HG03520 (cell line): ENCODE results near the gene ARHGAP8.
"Not testable (repeated sequence)": the region's sequence is repeated elsewhere in the genome, so short reads cannot be mapped to it uniquely, and the experiment has no call there.

Experiments
- ATAC-seq: cut with Tn5 transposase; IDR thresholded peaks from one replicate; pipeline ENCODE4 v1.9.1; 2021; ENCODE audit warnings: mild to moderate bottlenecking, moderate library complexity; ENCODE audit not compliant: unreplicated experiment

Gene ARHGAP8

DNA sequence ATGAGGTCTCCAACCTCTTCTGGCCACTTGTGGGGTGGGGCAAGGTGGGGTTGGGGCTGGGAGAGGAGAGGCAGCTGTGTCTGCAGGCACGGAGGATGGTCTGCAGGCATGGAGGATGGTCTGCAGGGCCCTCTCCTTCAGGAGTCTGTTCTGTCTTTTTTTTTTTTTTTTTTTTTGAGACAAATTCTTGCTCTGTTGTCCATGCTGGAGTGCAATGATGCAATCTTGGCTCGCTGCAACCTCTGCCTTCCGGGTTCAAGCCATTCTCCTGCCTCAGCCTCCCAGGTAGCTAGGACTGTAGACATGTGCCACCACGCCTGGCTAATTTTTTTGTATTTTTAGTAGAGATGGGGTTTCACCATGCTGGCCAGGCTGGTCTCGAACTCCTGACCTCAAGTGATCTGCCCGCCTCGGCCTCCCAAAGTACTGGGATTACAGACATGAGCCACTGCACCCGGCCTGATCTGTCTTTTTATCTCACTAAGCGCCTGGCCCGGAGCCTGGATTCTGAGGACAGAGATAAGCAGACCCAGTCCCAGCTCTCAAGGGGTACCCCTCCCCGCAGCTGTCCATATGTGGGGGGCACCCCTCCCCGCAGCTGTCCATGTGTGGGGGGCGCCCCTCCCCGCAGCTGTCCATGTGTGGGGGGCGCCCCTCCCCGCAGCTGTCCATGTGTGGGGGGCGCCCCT is 47.7 kb downstream of the ARHGAP8 start:
- not testable (repeated sequence) for ATAC-seq

DNA sequence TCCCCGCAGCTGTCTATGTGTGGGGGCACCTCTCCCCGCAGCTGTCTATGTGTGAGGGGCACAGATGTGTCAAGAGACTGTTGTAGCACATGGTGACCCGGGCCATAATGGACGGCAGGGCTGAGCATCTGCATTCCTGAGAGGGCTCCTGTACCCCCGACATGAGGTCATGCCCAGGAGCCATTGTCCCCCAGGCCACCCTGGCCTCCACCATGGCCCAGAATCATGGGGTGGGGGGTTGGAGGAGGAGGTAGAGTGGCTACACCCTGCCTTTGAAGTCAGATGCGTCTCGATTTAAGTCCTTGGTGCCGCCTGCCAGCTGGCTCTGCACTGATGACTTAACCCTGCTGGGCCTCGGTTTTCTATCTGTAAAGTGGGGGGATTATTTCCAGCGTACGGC is 49.1 kb downstream of the ARHGAP8 start:
- no peak for ATAC-seq

DNA sequence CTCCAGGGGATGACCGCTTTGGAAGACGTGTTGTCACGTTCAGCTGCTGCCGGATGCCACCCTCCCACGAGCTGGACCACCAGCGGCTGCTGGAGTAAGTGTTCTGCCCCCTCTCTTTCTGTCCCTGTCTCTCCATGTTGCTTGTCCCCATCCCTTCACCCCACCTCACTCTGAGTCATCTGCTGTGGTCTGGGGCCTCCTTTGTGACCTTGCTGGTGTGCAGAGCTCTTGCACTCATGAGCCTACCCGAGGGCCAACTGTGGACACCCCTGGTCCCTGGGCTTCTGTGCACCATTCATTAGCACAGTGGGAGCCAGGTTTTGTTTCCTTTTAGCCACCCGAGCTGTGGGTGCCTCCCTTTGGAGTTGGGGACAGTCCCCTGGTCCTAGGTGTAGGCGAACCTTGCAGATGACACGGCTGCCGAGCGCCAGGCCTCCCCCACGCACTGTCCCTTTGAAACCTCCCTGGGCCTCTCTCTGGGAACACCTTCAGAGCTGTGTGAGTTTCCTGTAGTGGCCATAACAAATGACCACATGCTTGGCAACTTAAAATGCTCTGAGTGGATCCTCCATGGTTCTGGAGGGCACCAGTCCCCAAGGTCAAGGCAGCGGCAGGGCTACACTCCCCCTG is 49.8 kb downstream of the ARHGAP8 start:
- no peak for ATAC-seq

DNA sequence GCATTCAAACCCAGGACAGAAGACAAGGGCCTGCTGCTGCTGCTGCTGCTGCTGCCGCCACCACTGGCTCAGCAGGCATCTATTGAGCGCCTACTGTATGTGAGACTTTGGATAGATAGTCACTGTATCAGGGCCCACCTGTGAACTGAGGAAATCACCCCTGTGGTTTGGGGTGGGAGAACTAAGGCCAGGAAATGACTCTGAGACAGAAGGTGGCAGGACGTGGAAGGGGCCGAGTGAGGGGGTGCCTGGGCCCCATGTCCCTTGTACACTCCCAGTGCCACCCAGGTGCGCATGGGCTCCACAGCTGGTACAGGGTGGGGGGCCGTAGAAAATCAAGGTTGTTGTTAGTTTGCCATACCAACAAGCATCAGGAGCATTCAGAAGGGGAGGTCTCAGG is 50.6 kb downstream of the ARHGAP8 start:
- no peak for ATAC-seq

DNA sequence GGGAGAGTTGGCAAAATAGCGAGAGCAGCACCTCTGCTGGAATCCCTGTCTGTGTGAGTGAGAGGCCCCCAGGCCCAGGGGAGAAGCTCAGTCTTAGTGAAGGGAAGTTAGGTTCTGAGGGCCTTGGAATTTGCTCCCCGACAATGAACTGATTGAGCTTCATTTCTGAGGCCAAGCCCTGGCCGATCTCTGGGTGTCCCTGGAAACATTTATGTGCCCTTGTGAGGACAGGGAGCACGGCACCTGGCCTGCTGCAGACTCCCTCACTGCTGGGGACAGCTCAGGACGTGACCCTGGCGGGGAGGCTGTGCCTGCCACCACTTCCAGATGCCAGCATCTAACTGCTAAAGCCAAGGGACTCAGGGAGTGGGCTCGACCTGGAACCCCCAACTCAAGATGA is 52.0 kb downstream of the ARHGAP8 start:
- no peak for ATAC-seq

DNA sequence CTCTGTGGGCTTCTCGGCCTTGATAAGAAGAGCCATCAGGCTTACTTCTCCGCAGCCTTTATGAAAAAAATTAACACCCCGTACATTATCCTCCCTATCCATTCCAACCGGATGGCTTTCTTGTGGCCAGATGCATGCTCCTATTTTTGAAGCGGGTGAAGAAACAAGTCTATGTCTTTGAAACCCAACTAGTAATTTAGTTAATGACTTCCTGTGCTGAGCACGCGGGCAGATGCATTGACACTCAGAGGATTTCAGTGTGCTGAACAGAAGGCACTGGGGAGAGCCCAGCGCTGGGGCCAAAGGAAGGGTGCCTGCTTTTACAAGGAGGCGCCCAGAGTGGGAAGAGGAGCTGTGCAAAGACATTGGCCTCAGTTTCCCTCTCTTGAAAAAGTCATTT is 53.3 kb downstream of the ARHGAP8 start:
- ATAC-seq, result no peak

DNA sequence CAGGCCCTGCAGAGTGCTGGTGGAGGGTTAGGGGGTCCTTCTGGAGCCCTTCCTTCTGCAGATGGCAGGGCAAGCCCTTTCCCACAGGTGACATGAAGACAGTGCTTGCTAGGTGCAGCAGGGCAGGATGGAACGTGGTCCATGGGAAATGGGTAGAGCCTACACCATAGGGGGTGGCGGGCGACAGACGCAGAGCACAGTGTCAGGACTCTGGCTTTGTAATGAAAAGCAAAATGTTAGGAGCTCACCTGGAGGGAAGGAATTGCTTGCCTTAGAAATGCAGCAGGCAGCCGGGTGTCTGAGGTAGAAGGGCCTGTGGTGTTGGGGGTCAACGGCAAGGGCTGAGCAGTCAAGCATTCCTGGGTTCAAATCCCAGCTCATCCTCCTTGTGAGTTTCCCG is 54.9 kb downstream of the ARHGAP8 start:
- ATAC-seq, result no peak

DNA sequence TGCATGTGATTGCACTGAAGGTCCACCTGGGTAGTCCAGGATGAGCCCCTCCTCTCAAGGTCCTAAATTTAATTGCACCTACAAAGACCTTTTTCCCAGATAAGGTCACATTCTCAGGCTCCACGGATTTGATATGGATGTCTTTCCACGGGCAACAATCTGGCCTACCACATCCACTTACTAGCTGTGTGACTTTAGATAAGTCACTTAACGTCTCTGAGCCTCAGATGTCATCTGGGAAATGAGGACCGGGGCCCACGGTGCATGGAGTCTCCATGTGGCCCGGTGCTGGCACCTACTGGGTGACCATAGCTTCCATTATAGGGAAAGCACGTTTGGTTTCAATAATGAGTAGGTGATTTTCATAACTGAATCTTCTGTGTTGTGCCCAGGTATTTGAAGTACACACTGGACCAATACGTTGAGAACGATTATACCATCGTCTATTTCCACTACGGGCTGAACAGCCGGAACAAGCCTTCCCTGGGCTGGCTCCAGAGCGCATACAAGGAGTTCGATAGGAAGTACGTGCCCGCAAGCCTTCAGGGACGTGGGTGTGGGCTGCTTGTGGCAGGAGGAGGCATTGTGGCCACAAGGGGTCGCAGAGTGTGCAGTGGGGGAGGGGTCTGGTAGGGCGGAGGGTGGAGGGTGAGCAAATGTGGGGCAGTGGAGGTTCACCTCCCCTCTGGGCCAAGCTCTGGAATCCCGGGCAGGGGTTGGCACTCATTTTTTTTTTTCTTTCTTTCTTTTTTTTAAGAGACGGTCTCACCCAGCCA is 55.7 kb downstream of the ARHGAP8 start:
- ATAC-seq, result no peak

DNA sequence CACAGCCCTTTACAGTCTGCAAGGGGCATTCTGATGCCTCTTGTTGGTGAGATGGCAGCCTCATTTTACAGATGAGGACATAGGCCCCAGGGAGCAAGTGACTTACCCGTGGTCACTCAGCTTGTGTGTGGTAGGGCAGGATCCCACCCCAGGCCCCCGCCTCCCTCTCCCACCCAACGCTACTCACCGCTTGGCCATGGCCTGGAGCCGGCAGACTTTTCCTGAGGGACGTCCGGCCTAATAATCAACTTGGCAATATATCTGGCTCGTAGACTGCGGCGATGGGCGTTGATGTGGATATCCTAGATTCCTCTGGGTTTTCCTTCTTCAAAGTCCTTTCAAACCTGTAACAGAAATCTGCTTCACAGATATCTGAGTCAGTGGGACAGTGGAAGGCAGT is 57.1 kb downstream of the ARHGAP8 start:
- no peak for ATAC-seq

DNA sequence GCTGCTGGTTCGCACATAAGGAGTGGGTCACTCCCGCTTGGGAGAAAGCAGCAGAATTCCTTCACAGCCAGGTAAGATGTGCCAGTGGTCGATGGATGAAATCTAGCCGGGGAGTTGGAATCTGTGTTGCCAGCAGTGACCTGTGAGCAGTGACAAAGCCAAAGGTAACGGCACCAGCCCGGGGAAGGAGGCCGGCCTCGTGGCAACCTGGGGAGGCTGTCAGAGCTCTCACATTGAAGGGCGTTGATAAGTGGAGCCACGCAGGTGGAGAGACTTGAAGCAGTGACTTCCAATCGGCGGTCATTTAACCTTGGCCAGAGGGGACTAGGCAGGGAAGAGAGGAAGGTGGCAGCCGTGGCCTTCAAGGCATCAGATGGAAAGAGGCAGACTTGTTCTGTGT is 58.8 kb downstream of the ARHGAP8 start:
- no peak for ATAC-seq

DNA sequence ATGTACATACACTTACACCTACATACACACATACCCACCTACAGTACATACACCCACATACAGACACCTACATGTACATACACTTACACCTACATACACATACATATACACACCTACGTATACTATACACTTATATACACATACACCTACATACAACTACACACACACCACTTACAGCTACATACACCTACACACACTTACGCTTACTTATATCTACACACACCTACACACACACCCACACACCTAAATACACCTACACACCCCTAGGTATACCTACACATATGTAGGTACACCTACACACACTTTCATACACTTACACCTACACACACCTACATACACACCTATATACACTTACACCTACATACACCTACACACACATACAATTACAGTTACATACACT is 61.0 kb downstream of the ARHGAP8 start:
- no peak for ATAC-seq

DNA sequence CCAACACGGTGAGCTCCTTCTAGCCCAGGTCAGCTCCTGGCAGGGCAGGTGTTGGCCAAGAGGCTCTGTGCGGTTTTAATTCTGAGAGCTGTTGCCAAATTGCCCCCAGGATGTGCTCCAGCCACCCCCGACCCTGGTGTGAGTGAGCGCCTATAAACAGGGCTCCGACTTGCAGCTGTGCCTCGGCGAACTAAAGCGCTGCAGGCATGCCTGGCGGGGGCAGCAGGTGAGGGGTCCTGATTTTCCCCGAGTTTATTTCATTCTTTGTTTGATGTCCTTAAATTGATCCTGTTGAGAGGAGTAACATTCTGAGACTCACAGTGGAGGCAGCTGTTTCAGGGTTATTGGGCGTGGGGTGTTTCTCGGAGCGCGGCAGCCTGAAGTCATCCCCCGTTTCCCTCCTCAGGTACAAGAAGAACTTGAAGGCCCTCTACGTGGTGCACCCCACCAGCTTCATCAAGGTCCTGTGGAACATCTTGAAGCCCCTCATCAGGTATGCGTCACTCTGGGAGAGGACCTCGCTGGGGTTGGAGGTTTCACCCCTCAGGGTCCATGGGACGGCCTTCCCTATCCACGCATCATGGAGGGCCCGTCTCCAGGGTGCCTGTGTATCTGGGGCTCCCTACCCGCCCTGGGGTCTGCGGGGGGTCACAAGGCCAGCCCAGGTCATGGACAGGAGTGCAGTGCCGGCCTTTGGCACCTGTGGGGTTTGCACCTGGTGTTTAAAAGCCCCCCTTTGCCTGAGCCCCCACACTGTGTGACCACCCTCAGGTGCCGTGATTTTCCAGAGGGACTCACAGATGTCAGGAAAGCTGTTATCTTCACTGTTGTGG is 62.1 kb downstream of the ARHGAP8 start:
- ATAC-seq, result no peak

DNA sequence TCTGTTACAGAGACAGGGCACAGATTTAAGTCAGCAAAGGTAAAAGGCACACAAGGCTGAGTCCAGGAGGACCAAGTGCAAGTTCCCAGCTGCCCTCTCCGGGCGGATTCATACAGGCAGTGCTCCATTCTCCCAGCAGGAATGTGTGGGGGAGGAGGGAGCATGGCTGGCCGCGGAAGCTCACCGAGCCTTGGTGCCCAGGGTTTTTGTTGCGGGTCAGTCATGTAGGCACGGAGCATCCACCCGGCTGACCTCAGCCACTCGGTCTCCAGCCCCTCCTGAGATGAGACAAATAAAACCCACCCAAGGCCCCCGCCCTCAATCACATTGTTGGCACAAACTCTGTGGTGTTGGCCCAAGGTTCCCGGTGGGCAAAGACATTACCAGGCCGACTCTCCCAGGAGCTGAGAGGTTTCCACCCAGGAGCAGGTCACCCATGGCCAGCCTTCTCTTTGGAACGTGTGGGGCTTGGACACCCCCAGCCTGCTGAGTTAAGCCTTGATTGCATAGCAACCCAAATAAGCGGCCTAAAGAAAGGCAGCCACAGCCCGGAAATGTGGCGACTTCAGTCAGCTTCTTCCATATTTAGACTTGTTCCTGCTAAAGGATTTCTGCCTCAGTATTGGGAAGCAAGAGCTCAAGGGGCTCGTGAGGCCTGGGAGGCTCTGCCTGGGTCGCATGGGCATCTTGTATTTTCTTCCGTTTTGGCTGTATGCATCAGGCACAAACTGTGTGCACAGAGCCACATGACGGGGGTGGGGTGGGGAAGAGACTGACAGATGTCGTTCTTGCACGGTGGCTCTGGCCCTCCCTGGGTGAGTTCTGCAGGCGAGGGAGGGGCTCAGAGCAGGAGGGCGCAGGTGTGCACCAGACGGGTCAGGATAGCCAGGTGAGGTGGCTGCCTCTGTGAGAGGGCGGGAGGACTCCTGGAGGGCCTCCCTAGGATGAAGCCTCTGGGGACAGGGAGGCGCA is 63.0 kb downstream of the ARHGAP8 start:
- no peak for ATAC-seq

DNA sequence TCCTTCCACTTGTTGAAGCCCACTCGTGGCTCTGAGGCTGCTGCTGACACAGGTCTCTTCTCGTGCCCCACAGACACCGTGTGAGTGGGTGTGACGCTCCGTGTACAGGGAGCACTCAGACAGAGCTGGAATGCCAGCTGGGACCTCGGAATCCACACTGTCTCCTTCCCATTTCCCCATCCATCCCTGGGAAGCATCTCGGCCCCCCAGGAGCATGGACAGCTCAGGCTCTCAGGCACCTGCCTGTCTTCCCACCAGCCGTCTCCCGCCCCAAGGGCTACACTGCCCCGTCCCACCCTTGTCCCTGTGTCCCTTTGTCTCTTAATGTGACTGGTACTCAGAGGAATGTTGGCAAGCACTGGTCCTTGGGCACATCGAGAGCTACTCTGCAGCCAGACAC is 63.8 kb downstream of the ARHGAP8 start:
- no peak for ATAC-seq

DNA sequence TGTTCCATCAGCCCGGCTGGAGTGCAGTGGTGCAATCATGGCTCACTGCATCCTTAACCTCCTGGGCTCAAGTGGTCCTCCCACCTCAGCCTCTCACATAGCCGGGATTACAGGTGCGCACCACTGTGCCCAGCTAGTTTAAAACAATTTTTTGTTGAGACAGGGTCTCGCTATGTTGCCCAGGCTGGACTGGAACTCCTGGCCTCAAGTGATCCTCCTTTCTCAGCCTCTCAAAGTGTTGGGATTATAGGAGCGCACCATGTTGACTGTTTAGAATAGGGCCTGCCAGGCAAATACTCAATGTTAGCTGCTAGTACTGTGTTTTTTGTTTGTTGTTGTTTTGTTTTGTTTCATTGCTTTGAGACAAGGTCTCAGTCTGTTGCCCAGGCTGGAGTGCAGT is 66.4 kb downstream of the ARHGAP8 start:
- ATAC-seq, result no peak

DNA sequence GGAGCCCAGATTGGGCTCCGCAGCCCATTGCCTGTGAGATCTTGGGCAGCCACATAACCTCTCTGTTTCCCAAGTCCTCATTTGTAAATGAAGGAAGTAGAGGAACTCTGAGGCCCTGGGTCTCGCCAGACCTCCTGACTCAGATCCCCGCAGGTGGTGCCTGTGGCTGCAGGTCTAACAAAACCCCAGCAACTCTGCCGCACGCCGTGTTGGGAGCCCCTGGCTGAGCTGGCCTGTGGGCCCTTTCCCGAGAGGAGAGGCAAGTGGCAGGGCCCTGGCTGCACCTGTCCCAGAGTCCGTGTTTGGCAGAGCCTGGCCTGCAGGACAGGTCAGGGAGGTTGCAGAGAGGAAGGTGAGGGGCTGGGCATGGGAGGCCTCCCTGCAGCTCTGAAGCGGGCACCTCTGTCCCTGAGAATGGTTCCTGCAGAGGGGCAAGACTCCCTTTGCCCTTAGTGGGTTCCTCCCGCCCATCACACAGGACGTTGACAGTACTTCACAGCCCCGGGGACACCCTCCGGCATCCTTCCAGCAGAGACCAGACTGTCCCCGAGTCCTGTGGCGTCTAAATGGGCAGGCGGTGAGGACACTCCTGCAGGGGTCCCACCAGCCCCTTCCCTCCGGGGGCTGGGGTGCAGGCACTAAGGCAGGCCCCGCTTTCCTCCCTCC is 67.7 kb downstream of the ARHGAP8 start:
- no peak for ATAC-seq

DNA sequence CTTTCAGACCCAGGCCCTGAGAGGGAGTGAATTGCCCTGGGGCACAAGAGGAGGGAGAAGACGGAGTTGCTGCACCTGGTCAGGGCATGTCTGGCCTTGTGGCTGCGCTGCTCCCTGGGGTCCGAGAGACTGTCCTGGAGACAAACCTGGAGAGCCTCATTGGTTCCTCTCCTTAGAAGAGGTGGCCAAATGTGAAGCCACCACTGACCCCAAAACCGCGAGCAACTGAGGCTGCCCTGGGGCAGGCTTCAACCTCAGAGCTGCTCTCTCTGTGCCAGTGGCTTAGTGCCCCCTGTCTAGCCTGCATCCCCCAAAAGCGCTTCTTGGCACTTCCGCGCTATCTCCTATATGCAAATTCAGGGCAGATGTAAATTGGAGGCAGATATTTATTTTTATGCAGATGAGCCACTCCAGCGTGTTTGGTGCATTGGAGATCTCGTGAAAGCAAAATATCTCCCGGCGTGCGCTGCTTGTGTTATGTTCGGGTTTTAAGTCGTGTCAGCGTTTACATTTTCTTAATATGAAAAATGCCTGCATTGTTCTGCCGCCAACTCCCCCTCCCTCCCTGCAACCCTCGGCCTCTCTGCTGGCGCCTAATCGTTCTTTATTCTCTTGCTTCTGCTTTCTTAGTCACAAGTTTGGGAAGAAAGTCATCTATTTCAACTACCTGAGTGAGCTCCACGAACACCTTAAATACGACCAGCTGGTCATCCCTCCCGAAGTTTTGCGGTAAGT is 69.5 kb downstream of the ARHGAP8 start:
- no peak for ATAC-seq

DNA sequence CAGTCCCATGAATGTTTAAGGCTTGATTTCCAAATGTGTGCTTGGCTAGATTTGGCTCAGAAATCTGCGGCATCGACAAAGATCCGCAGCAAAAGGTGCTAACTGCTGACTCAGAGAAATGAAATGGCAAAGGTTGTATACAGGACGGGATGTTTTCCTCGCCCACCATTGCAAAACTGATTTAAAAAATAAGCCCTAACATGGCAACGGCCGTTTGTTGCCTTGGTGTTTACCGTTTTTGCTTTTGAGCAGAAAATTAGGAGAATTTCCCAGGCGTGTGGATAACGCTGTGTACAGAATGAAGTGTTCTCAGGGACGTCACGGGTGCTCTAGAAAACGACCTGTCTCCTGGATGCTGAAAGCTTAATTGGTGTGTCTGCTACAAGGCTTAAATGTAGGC is 70.2 kb downstream of the ARHGAP8 start:
- no peak for ATAC-seq

DNA sequence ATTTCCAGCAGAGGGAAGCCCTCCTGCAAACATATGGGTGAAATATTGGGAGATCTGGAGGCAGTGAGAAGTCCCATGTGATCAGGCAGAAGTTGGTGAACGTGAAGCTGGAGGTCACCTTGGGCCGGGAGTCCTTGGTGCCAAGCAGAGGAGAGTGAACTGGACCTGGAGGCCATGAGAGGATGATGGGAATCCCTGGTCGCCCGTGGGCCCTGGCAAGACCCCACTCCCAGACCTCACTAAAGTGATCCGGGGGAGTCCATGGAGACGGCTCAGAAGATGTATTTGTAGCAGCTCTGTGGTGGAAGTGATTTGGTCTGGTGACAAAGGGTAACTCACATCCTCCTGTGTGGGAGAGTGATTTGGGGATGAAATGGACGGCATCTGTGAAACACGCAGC is 71.0 kb downstream of the ARHGAP8 start:
- no peak for ATAC-seq
